BJ (cell line): ENCODE data around the gene PLA2G2C. TPM values are rescaled to one million over a fixed set of nuclear protein-coding genes. Genes with fewer than 3 reads are reported as not detected.

ENCODE experiments used
- CTCF ChIA-PET: fragments of 350-600 bp; formaldehyde crosslinking; extraction: SDS; loops from one replicate; lab custom pipeline; 2021; ENCODE audit warnings: antibody characterized with exemption, inconsistent platforms; lab: Yijun Ruan, JAX
- POLR2A ChIA-PET: fragments of 300-600 bp; sonication (Branson Sonifier 250); formaldehyde crosslinking; extraction: SDS; loops from one replicate; lab custom pipeline; 2021; ENCODE audit warnings: antibody characterized with exemption; lab: Charles Lee
- DNase-seq: peaks from one replicate; pipeline ENCODE4 v3.0.0-alpha.2; 2011; ENCODE audit warnings: low read depth
- H3K27me3 ChIP-seq: 2 replicates; pipeline ENCODE4 v1.6.0; 2011; ENCODE audit warnings: low read length; ENCODE audit not compliant: control insufficient read depth, insufficient read depth
- H3K36me3 ChIP-seq: 2 replicates; pipeline ENCODE4 v1.5.1; 2011; ENCODE audit warnings: low read length; ENCODE audit not compliant: control insufficient read depth, insufficient read depth
- H3K4me3 ChIP-seq: 2 replicates; pipeline ENCODE4 v1.5.1; 2011; ENCODE audit warnings: low read depth, mild to moderate bottlenecking, control low read depth, low read length
- polyA plus RNA-seq: library from polyadenylated mRNA; depleted of rRNA; stranded (reverse); fragments of >200 nt; gene quantifications from 2 replicates; pipeline ENCODE4 v1.2.3, GENCODE V29; 2011
- TF ChIP-seq, protein P1 (sequence below): IDR thresholded peaks from 2 replicates; pipeline ENCODE4 v1.5.1; 2011; ENCODE audit warnings: low read depth, mild to moderate bottlenecking, control low read depth, inconsistent platforms, low read length, moderate library complexity; ENCODE audit not compliant: insufficient read depth

PLA2G2C gene
- polyA plus RNA-seq, 1 experiment, result not detected

GRCh38 chr1:20189664-20190063, 3.3 kb upstream of the PLA2G2C start:
- no peak for DNase-seq
- CTCF ChIA-PET, result interaction anchor here (1.2 kb wide), 1 partner anchor 24 kb away, joined by 4 read pairs; no protein-coding TSS in a partner anchor
- Histone ChIP-seq H3K27me3 (peaks cover 22% of the 10 kb centered on the region), H3K36me3 (no peaks in the 10 kb centered on the region), H3K4me3 (no peak overlapping the region)
- TF ChIP-seq, protein P1, sequence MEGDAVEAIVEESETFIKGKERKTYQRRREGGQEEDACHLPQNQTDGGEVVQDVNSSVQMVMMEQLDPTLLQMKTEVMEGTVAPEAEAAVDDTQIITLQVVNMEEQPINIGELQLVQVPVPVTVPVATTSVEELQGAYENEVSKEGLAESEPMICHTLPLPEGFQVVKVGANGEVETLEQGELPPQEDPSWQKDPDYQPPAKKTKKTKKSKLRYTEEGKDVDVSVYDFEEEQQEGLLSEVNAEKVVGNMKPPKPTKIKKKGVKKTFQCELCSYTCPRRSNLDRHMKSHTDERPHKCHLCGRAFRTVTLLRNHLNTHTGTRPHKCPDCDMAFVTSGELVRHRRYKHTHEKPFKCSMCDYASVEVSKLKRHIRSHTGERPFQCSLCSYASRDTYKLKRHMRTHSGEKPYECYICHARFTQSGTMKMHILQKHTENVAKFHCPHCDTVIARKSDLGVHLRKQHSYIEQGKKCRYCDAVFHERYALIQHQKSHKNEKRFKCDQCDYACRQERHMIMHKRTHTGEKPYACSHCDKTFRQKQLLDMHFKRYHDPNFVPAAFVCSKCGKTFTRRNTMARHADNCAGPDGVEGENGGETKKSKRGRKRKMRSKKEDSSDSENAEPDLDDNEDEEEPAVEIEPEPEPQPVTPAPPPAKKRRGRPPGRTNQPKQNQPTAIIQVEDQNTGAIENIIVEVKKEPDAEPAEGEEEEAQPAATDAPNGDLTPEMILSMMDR, result no peak
- POLR2A ChIA-PET, result no interaction called here

DNA sequence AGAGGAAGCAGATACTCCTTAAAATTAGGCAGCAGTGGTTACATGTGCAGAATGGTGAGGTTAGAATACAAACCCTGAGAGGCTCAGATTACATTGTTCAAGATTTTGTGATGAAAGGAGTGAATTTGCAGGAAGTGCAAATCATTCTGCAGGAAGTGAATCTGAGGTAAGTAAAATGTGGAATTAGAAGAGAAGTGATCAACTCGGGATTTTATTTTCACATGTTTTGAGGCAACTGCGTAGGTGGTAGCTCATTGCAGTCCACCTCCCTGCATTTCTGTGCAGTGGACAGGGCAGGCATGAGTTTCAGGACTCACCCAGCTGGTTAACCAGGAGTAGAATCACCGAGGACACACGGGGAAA, 2.1 kb upstream of the PLA2G2C start:
- POLR2A ChIA-PET, result no interaction called here
- CTCF ChIA-PET, result interaction anchor here (1.0 to 1.8 kb wide), 2 partner anchors 243 to 271 kb away, joined by 3 to 6 read pairs; no protein-coding TSS in a partner anchor
- Histone ChIP-seq H3K36me3 (no peaks in the 10 kb centered on the region), H3K27me3 (peaks cover 25% of the 10 kb centered on the region), H3K4me3 (no peak overlapping the region)
- TF ChIP-seq, protein P1, result no peak
- DNase-seq, result no peak

DNA sequence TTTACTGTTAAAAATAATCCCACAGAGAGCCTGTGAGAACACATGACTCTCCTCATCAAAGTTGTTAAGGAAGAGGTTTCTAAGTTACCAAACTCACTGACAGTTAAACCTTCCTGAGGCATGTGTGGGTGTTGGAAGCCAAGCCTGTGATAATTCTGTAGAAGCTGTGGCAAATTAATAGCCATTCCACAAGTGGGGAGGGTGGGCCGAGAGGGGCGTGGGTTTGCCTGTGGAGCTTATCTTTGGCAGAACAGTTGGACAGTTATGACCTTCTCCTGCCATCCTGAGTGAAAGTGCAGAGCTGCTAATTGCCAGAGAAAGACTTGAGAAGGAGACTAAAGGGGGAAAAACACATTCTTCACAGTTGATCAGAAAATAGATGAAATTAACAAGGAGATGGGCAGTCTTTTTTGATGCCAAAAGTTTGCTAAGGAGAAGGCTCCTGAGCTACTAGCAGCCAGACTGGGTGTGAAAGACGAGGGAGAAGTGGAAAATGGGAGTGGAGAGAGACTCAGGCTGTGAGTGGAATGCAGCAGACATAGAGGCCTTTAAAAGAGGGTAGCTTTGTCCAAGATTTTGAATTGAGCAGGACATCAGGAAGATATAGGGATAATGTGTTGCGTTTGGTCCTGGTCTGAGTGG, 1.6 kb upstream of the PLA2G2C start:
- POLR2A ChIA-PET, result no interaction called here

DNA sequence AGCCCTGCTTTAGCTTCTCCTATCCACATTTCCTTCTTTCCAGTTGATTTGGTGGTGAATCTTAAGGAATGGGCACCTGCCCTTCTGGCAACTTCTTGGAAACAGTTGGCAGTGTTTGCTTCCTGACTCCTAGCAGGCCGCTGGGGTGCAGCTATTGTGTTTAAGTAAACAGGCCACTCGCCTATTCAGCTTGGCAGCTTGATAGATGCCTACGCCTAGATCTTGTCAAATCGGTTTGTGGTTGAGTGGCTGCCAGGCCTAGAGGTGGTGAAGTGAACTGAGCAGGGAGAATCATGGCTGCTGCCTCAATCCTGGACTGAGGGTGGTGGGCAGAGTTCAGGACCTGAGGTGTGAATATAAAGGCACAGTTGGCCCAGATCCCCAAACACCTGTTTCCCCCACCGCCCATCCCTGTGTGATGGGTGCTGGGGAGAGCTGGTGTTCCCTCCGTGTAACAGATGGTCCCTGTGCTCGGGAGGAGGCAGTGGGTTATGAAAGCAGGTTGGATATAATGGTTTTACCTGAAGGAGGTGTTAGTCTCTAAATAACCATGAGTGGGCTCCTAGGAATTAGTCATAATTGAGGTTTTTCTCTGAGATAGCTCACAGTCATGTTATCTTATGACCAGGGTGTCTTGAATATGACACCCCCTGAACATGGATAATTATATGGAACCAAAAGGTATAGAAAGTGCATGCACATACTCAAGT, 940 bp upstream of the PLA2G2C start:
- Histone ChIP-seq H3K4me3 (no peak overlapping the region), H3K36me3 (no peaks in the 10 kb centered on the region), H3K27me3 (peaks cover 22% of the 10 kb centered on the region)
- CTCF ChIA-PET, result interaction anchor here (0.8 to 1.8 kb wide), 3 partner anchors 210 to 269 kb away, joined by 3 to 6 read pairs (median 3); no protein-coding TSS in a partner anchor
- no peak for DNase-seq
- TF ChIP-seq, protein P1, result no peak
- POLR2A ChIA-PET, result no interaction called here

More for the DNA sequence above, 1.6 kb upstream of the PLA2G2C start:
- H3K36me3 ChIP-seq, result no peaks in the 10 kb centered on the region
- TF ChIP-seq, protein P1, result no peak
- no peak overlapping the region for H3K4me3 ChIP-seq
- CTCF ChIA-PET, result interaction anchor here (1.8 kb wide), 1 partner anchor 270 kb away, joined by 6 read pairs; no protein-coding TSS in a partner anchor
- peaks cover 24% of the 10 kb centered on the region for H3K27me3 ChIP-seq
- DNase-seq, result no peak
